WERI-Rb-1 (cell line): ENCODE measurements around the gene MBD5.

Experiments used
- DNase-seq: peaks from one replicate; pipeline ENCODE4 v3.0.0-alpha.2; 2020
- H3K27ac ChIP-seq: fragments of 250-450 bp; sonication (Bioruptor Pico); 2 replicates; pipeline ENCODE4 v1.5.1; 2020; ENCODE audit warnings: mild to moderate bottlenecking, moderate library complexity
- H3K27me3 ChIP-seq: fragments of 250-450 bp; sonication (Bioruptor Pico); 2 replicates; pipeline ENCODE4 v1.5.1; 2021; ENCODE audit warnings: mild to moderate bottlenecking, low read depth, moderate library complexity; ENCODE audit not compliant: insufficient read depth, severe bottlenecking
- H3K36me3 ChIP-seq: fragments of 250-450 bp; sonication (Bioruptor Pico); 2 replicates; pipeline ENCODE4 v1.5.1; 2020; ENCODE audit warnings: mild to moderate bottlenecking, moderate library complexity
- H3K4me3 ChIP-seq: 2 replicates; pipeline ENCODE4 v1.5.1; 2011; ENCODE audit warnings: low read depth, mild to moderate bottlenecking, control low read depth, low read length
- H3K9me3 ChIP-seq: fragments of 250-450 bp; sonication (Bioruptor Pico); 2 replicates; pipeline ENCODE4 v1.5.1; 2021; ENCODE audit warnings: mild to moderate bottlenecking, moderate library complexity; ENCODE audit not compliant: severe bottlenecking
- TF ChIP-seq, protein P1 (sequence below): IDR thresholded peaks from 2 replicates; pipeline ENCODE4 v1.5.1; 2011; ENCODE audit warnings: low read depth, mild to moderate bottlenecking, control low read depth, inconsistent platforms, low read length

MBD5 gene

DNA sequence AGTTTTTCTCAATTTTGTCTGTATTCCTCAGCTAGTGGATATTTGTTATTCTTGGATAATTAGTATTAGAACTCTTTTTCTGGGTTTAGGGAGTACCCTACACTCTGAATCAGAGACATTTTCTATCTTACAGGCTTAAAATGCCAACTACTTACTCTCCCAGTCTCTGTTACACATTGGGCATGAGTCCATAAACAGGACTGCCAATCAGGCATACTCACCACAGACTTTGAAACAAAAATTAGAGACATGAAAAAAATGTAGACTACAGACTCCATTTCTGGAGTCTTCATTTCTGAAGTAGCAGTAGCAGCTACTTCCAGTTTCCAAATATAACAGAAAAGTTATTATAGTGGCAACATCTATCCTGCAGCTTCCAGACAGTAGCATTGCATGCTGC lies 279.7 kb downstream of the MBD5 start:
- DNase-seq, result no peak
- H3K27me3 ChIP-seq, result no peaks in the 10 kb centered on the region
- no peaks in the 10 kb centered on the region for H3K9me3 ChIP-seq
- no peak overlapping the region for H3K27ac ChIP-seq
- TF ChIP-seq, protein P1, sequence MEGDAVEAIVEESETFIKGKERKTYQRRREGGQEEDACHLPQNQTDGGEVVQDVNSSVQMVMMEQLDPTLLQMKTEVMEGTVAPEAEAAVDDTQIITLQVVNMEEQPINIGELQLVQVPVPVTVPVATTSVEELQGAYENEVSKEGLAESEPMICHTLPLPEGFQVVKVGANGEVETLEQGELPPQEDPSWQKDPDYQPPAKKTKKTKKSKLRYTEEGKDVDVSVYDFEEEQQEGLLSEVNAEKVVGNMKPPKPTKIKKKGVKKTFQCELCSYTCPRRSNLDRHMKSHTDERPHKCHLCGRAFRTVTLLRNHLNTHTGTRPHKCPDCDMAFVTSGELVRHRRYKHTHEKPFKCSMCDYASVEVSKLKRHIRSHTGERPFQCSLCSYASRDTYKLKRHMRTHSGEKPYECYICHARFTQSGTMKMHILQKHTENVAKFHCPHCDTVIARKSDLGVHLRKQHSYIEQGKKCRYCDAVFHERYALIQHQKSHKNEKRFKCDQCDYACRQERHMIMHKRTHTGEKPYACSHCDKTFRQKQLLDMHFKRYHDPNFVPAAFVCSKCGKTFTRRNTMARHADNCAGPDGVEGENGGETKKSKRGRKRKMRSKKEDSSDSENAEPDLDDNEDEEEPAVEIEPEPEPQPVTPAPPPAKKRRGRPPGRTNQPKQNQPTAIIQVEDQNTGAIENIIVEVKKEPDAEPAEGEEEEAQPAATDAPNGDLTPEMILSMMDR, result no peak
- H3K4me3 ChIP-seq, result no peak overlapping the region
- H3K36me3 ChIP-seq, result no peaks in the 10 kb centered on the region

DNA sequence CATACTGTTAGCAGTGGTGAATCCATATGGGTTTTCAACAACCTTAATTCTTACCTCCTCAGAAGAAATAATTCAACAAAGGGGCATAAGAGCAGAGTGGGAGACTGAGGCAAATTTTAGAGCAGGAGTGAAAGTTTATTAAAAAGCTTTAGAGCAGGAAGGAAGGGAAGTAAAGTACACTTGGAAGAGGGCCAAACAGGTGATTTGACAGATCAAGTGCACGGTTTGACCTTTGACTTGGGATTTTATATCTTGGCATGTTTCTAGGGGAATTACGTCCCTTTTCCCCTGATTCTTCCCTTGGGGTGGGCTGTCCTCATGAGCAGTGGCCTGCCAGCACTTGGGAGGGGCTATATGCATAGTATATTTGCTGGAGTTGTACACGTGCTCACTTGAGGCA lies 280.5 kb downstream of the MBD5 start:
- H3K4me3 ChIP-seq, result no peak overlapping the region
- TF ChIP-seq, protein P1, result no peak
- no peaks in the 10 kb centered on the region for H3K9me3 ChIP-seq
- H3K36me3 ChIP-seq, result no peaks in the 10 kb centered on the region
- H3K27me3 ChIP-seq, result no peaks in the 10 kb centered on the region
- no peak for DNase-seq
- no peak overlapping the region for H3K27ac ChIP-seq

DNA sequence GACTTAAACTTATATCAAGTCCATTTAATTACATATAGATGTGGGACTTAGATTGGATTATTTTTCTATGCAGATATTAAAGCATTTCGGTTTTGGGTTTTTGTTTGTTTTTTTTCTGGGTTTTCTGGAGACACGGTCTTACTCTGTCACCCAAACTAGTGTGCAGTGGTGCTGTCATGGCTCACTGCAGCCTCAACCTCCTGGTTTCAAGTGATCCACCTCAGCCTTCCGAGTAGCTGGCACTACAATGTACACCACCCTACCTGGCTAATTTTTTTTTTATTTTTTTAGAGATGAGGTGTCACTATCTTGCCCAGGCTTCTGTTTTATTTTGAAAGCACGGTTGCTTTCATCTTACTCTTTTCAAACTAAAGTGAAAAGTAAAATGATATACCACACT lies 281.6 kb downstream of the MBD5 start:
- H3K27ac ChIP-seq, result no peak overlapping the region
- no peak overlapping the region for H3K4me3 ChIP-seq
- TF ChIP-seq, protein P1, result no peak
- no peak for DNase-seq
- no peaks in the 10 kb centered on the region for H3K27me3 ChIP-seq
- no peaks in the 10 kb centered on the region for H3K9me3 ChIP-seq
- H3K36me3 ChIP-seq, result no peaks in the 10 kb centered on the region

DNA sequence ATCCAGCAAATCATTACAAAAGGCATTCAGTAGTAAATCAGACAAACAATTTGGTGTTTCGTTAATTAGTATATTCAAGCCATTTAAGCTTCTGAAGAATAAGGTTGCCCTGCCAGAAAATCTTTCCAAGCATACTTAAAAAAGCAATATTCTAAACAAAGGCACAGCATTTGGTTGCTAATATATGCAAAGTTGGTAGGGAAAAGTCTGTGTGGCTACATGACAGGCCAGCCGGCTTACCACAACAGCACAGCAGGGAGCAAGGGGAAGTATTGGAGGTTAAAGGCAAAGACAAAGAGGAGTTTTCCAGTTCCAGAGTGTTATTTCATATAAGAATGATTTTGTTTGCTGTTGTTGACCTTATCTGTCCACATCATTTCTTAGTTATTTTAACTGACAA lies 282.3 kb downstream of the MBD5 start:
- no peak for DNase-seq
- Histone ChIP-seq H3K36me3 (no peaks in the 10 kb centered on the region), H3K4me3 (no peak overlapping the region), H3K27ac (no peak overlapping the region), H3K9me3 (no peaks in the 10 kb centered on the region), H3K27me3 (no peaks in the 10 kb centered on the region)
- TF ChIP-seq, protein P1, result no peak

DNA sequence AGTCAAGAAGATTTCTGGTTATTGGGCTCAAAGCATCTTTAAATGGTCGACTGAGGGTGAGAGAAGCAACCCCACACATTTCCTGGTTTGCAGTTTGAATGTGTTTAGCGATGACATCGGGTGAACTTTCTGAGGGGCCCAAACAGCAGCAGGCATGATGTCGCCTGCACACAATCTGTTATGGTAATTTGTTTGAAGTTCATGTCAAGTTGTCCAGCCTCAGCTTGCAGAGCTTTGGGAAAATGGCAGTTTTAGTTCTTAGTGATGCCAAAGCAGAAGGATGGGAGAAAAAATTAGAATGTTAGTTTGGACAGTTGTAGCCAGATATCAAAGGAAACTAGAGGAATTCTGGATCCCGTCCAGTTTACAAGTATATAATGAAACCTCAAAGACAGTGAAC lies 284.6 kb downstream of the MBD5 start:
- Histone ChIP-seq H3K9me3 (no peaks in the 10 kb centered on the region), H3K36me3 (no peaks in the 10 kb centered on the region), H3K27me3 (no peaks in the 10 kb centered on the region), H3K4me3 (no peak overlapping the region), H3K27ac (peak overlapping the region; percentile 29; the same call in 1 of the 2 replicates)
- TF ChIP-seq, protein P1, result no peak
- DNase-seq, result peak; percentile 17

DNA sequence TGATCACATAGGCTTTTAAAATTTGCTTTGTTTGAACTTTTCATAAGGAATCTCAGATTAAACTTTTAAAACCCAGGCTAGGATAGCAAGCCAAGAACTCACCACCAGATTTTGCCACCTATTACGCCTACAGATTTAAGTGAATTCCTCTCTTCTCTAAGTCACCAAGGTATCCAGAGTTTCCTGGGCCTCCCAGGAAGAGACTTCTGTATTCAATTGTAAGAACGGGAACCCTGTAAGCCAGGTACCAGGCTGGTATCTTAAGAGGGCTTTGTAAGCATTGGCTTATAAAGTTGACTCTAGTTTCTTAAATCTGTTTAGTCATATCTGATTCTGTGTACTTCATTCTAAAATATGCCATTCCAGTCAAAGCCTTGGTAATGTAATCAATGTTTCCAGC lies 285.1 kb downstream of the MBD5 start:
- DNase-seq, result no peak
- no peaks in the 10 kb centered on the region for H3K27me3 ChIP-seq
- no peaks in the 10 kb centered on the region for H3K36me3 ChIP-seq
- TF ChIP-seq, protein P1, result no peak
- no peak overlapping the region for H3K27ac ChIP-seq
- H3K4me3 ChIP-seq, result no peak overlapping the region
- H3K9me3 ChIP-seq, result no peaks in the 10 kb centered on the region
